GF-D8 (cell line): ENCODE data around the gene PAX5.

Experiments used
- DNase-seq: peaks from one replicate; lab custom pipeline; 2025; lab: John Stamatoyannopoulos, UW

PAX5 gene

DNA sequence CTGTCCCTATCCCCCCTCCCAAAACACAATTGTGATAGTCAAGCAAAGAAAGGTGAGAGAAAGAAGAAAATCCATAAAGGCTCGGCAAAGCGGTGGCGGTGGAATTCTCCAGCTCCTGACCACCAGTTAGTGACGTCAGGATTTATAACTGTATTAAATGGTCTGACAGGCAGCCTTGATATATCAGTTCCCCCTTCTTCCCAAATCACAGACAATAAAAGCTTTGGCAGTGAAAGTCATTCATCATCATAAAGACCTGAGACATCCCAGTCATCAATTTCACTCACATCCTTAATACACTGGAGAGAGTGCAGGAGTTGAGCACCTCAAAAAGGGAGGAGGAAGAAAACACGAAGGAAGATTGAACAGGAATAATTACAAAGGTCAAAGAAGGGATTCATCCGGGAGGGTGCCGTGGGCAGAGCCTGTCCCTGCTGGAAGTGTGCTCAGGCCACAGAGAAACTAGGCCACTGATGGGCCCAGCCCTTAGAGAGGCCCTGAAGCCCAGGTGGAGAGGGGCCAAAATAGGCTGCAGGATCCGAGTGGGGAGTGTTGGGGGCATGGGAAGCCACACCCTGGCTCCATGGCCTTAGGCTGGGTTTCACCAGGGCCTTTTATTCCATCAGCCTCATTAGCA lies 131.9 kb downstream of the PAX5 start:
- no peak for DNase-seq

- DNase-seq: no peak
Measured at GRCh38 chr9:36901528-36901927, 132.5 kb downstream of the PAX5 start.

GRCh38 chr9:36900856-36901220 lies 133.2 kb downstream of the PAX5 start:
- no peak for DNase-seq

- DNase-seq: no peak
Measured at GRCh38 chr9:36900136-36900855, 133.8 kb downstream of the PAX5 start.

GRCh38 chr9:36899406-36899805 lies 134.7 kb downstream of the PAX5 start:
- no peak for DNase-seq

- no peak for DNase-seq
Measured at GRCh38 chr9:36898431-36899020, 135.5 kb downstream of the PAX5 start.

GRCh38 chr9:36897478-36897877 lies 136.6 kb downstream of the PAX5 start:
- no peak for DNase-seq

GRCh38 chr9:36897019-36897418 lies 137.0 kb downstream of the PAX5 start:
- DNase-seq: no peak

DNA sequence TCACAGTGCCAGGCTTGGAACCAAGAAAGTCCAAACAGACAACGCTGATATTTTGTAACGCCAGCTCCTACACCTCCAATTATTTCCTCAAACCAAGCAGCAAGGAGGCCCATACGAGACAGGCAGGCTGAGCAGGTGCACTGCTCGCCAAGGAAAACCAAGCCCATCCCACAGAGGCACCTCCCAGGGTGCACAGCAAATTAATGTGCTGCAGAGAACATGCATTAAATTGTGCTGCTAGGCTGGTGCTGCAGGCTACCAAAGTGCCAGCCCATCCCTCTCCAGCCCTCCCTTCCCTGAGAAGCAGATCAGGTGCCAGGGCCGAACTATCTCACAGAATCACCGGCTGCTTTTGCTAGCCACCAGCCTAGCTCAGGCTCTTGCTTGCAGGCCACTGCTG lies 137.8 kb downstream of the PAX5 start:
- DNase-seq: no peak

DNA sequence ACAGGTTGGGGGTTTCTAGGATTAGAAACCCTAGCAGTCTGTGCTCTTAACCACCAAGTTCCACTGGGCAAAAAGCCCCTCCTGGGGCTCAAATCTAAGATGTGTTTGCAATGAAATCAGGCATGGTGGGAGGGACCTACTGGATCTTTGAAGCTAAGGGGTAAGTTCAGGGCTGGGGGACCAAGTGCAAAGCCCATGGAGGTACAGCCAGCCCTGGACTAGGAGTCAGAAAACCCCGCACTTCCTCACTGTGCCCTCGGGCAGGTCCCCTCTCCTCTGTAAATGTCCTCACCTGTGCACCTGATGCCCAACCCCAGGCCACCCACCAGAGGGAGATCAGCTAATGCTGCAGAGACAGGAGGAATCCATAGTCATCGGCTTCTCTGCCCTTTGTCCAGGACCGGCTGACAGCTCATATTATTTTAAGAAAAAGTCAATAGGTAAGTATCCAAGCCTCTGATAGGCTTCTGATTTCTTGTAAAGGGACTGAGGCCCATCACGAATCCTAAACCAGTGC lies 138.3 kb downstream of the PAX5 start:
- DNase-seq: no peak

- DNase-seq: no peak
Measured at GRCh38 chr9:36894695-36895310, 139.3 kb downstream of the PAX5 start.

DNA sequence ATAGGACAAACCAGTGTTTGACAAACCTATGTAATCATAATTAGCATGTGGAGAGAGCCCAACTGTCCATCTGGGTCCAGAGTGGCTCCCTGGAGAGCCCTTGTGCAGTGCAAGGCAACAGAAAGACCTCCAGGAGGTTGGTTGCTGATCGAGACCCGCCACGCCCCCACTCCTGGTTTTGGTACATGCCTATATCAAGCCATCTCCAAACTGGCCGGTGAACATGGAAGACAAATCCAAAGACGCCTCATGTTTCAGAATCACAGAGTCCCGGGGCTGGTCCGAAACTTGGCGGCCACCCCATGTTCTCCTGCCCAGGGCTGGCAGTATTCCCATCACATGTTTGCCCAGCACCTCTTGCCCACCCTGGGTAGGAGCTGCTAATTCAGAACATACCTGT lies 140.2 kb downstream of the PAX5 start:
- DNase-seq: no peak

GRCh38 chr9:36893184-36893583 lies 140.9 kb downstream of the PAX5 start:
- DNase-seq: no peak

DNA sequence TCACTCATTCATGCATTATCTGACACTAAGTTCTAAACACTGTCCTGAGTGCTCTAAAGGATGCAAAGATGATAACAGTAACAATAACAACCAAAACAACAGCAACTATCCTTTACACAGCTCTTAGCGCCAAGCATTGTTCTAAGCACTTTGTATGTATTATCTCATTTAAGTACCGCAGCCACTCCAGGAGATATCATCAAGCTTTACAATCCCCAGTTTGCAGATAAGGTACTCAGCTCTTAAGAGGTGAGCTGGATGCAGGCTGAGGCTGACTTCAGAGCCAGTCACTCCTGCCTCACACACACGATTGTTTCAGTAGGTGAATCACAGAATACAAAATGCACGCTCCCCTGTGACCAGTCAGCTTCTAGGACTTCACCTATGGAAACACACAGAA lies 141.8 kb downstream of the PAX5 start:
- no peak for DNase-seq

GRCh38 chr9:36891341-36891811 lies 142.7 kb downstream of the PAX5 start:
- no peak for DNase-seq

- DNase-seq: no peak
Measured at GRCh38 chr9:36889844-36890243, 144.2 kb downstream of the PAX5 start.

DNA sequence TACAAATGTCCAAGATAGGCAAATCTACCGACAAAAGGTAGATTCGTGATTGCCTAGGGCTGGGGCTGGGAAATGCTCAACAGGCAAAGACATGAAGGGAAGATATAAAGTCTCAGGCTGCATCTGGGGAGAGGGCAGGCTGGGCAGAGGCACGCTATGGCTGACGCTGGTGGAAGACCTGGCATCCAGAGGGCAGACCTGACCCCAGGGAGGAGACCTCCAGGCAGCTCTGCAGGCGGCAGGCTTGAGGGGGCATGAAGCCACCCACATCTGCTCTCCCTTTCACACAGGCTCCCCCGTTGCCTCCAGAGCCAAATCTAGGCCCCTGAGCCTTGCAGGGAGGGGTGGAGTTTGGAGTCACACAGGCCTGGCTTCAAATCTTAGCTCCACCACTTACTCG lies 145.5 kb downstream of the PAX5 start:
- no peak for DNase-seq

DNA sequence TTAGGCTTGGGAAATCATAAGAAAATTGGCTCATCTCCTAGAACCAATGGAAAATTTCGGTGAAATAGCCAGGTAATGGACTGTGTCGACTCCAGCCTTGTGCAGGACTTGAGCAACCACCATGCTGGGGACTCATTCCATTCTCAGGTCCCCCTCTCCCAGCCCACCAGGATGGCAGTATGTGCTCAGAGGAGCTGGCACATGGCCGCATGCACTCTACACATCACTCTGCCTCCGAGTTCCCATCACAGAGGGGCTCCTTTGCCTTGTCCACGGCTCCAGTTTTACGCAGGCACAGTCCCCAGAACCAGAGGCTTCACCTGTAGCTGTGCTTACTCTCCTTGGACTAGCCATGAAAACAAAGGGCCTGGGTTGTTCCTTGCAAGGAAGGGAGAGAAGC lies 149.3 kb downstream of the PAX5 start:
- DNase-seq: no peak

DNA sequence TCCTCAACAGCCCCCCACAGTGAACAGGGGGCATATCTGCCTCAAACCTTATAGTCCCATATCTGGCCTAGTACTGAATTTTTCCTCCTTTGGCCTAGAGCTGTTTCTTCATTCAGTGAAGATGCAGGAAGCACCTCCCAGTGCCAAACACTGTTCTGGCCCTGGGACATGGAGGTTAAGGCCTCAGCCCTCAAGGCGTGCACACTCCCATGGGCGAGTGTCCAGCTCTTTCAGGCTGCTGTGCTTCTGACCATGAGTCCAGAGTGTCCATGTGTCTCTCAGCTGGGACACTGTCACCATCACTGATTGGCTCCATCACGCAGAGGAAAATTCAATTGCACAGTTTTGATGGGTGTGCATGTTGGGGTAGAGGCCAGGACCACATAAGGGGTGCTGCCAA lies 151.5 kb downstream of the PAX5 start:
- no peak for DNase-seq

- DNase-seq: no peak
Measured at GRCh38 chr9:36881743-36882441, 152.2 kb downstream of the PAX5 start.

- no peak for DNase-seq
Measured at GRCh38 chr9:36881316-36881715, 152.8 kb downstream of the PAX5 start.

DNA sequence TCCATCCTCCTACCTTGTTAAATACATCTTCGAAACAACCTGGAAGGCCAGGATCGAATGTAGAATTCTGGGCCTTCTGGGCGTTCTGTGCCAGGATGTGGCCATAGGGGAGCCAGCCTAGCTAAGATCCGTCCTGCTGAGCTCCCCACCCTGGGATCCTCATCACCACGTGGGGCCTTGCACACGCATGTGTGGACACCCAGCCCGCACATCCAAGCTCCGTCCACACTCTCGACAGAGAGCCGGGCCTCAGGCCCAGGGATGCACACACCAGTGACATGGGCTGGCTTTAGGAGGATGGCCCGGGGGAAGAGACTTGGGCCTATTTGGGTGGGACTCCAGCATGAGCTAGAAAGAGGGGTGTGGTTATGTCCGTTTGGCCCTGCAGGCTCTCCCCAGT lies 154.0 kb downstream of the PAX5 start:
- DNase-seq: no peak
